HG03520 (cell line): ENCODE data around the gene MMP17.
"Not testable (repeated sequence)": the region's sequence is repeated elsewhere in the genome, so short reads cannot be mapped to it uniquely, and the experiment has no call there.

Source experiments
- ATAC-seq: cut with Tn5 transposase; IDR thresholded peaks from one replicate; pipeline ENCODE4 v1.9.1; 2021; ENCODE audit warnings: mild to moderate bottlenecking, moderate library complexity; ENCODE audit not compliant: unreplicated experiment

Gene MMP17

DNA sequence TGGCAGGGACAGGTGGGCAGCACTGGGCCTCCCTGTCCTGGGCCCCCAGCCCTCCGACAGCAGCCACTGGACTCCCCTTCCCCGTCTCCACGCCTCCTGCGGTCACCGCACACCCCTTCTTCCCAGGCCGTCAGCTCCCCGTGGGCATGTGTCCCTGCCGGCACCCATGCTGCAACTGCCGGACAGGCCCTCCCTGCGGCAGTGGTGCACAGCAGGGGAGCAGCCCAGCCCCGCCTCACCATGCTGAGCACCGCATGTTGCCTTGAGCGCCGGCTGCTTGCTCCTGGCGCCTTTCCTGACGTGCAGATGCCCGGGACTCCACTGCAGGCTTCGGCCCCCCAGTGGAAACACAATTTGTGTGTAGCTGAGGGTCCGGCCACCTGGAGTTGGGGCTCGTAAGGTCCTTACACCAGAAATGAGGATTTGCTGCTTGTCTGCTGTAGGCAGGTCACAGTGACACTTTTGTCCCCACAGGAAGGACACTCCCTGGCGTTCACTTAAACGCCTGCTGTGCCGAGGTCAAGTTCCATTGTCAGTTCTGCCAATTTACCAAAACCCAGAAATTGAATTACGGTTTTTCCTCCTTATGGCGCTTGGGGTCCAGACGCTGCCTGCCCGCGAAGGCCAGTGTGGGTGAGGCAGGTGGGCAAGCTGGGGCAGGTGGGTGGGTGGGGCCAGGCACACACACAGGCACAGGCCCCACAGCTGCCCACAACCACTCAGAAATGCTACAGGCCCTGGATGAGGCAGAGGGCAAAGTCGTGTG lies 28.2 kb upstream of the MMP17 start:
- ATAC-seq: no peak

DNA sequence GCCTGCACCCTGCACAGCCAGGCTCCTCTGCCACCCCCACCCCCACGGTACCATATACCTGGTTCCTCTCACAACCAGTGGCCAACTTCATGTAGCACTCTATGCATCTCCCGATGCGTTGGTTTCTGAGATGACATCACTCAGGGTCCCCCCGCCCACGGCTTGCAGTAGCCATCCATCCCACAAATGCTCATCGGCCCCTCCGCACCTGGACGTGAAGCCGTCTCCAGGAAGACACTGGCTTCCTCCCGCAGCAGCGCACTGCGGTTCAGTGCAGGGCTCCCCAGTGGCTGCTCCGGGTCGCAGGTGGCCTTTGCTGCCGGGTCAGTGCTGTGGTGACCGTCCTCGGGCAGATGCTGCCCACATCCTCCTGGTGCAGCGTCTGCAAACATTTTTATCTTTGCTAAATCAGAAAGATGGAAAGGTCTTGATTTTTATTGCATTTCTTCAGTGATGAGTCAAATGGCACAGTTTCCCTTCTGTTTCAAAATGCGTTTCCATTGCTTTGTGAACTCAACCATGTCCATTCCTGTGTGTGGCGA lies 27.5 kb upstream of the MMP17 start:
- ATAC-seq: no peak

- no peak for ATAC-seq
Measured at GRCh38 chr12:131801254-131801866, 26.8 kb upstream of the MMP17 start.

- no peak for ATAC-seq
Measured at GRCh38 chr12:131803961-131804521, 24.2 kb upstream of the MMP17 start.

DNA sequence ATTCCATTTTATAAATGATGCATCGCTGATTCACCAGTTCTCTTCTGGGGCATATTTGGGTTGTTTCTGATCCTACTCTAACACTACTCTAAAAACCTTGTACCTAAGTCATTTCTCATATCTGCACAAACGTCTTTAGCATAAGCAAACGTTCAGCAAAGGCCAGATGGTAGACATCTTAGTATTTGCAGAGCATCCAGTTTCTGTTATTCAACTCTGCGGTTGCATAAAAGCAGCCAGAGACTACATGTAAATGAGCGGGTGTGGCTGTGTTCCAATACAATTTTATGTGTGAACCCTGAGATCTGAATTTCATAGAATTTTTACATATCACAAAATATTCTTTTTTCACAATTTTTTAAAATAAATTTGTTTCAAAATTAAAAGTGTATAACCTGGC lies 22.8 kb upstream of the MMP17 start:
- no peak for ATAC-seq

DNA sequence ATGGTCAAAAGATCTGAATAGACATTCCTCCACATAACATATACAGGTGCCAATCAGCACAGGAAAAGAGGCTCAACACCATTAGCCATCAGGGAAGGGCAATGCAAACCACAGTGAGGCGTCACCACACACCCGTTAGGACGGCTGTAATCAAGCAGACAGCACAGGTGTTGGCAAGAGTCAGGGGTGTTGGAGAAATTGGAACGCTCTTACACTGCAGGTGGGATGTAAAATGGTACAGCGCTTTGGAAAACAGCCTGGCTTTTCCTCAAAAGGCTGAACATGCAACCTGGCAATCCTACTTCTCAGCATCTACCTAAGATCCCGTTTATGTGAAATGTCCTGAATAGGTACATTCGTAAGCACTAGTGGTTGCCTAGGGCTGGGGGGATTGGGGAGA lies 21.5 kb upstream of the MMP17 start:
- no peak for ATAC-seq

- no peak for ATAC-seq
Measured at GRCh38 chr12:131808744-131809371, 19.3 kb upstream of the MMP17 start.

DNA sequence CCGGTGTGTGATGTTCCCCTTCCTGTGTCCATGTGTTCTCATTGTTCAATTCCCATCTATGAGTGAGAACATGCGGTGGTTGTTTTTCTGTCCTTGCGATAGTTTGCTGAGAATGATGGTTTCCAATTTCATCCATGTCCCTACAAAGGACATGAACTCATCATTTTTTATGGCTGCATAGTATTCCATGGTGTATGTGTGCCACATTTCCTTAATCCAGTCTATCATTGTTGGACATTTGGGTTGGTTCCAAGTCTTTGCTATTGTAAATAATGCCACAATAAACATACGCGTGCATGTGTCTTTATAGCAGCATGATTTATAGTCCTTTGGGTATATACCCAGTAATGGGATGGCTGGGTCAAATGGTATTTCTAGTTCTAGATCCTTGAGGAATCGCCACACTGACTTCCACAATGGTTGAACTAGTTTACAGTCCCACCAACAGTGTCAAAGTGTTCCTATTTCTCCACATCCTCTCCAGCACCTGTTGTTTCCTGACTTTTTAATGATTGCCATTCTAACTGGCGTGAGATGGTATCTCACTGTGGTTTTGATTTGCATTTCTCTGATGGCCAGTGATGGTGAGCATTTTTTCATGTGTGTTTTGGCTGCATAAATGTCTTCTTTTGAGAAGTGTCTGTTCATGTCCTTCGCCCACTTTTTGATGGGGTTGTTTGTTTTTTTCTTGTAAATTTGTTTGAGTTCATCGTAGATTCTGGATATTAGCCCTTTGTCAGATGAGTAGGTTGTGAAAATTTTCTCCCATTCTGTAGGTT lies 18.5 kb upstream of the MMP17 start:
- not testable (repeated sequence) for ATAC-seq

DNA sequence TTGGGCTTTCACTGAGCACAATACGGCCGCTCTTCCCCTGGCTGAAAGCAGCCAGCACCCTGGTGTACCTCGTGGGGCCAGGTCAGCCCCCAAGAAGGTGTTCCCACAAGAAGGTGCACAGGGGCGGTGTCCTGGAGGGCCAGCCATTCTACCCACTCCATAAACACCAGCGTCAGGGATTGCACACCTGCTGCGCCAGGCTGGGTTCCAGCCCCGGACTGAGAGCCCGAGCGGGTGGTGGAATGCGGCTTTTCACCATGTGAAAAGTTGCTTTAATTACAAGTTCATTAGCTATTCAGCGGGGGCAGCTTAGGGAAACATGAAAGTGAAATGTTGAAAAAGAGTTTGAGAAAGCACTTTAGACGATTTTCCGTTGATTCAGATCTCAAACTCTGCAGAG lies 17.5 kb upstream of the MMP17 start:
- no peak for ATAC-seq

DNA sequence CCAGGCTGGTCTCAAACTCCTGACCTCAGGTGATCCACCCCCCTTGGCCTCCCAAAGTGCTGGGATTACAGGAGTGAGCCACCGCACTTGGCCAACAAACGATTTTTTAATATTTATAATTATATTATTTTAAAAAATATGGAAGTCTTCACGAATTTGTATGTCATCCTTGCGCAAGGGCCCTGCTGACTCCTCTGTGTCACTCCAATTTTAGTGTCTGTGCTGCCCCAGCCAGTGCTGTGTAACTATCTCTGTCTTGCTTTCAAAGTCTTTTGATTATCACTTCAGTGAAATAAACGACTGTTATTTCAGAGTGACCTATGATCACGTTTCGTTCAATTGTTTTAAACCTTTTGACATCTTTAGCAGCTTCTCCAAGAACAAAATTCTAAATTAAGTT lies 13.1 kb upstream of the MMP17 start:
- no peak for ATAC-seq

DNA sequence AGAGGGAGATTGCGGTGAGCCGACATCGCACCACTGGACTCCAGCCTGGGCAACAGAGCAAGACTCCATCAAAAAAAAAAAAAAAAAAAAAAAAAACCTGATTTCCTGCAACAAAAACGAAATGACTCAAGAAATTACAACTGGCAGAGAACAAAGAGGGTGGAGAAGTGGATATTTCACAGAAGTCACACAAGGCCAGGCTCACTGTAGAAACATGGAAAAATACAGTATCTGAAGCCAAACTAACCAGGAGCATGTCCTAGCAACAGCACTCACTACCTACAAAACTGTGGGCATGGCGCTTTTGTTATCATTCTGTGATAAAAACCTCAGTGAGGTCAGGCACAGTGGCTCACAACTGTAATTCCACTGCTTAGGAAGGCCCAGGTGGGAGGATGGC lies 11.7 kb upstream of the MMP17 start:
- ATAC-seq: no peak

DNA sequence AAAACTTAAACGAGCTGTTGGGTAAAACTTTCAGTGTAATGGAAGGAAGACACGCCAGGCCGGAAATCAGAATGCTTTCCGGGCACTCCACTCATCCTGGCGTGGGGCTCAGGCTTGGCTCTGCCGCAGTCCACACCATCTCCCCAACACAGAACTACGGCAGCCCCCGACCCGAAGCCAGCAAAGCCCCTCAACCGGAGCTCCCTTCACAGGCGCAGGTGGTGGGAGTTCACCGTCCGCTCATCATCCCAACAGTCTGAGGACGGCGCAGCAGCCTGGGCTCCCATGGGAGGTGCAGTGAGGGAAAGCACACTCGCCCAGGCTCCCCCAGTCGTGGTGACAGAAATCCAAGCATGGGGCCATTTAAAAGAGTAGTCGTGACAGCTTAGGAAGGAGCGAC lies 11.0 kb upstream of the MMP17 start:
- ATAC-seq: no peak

DNA sequence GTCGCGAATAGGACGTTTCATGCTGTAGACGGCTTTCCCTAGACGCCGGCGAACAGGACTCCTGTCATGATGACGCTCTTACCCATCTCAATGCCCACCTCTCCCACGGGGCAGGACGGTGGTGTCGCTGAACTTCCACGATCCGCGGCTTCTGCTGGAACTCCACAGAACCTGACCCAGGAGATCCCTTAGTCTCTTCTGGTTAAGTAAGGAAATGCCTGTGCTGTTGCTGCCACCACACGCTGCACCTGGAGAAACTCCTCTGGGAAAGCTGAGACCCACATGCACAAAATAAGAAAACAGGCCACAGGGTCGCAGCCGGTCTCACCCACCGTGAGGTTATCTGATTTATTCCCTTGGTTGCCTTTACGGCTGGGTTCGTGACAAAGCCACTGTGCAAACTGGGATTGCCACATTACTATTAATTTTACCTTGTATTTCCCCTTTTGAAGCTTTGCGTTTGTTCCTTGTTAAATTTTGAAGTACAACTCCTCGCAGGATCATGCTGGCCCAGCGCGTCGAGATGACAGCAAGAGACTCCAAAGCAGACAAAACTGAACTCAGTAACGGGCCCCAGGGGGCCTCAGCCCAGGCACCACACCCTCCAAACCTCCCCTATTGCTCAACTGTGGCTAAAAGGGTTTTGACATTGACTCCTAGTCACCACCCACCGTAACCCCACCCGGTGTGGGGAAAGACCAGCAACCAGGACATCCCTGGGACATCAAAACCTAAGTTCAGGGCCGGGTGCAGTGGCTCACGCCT lies 9.2 kb upstream of the MMP17 start:
- ATAC-seq: no peak

- ATAC-seq: no peak
Measured at GRCh38 chr12:131824450-131824849, 3.7 kb upstream of the MMP17 start.

- ATAC-seq: no peak
Measured at GRCh38 chr12:131825146-131825892, 2.9 kb upstream of the MMP17 start.

GRCh38 chr12:131826097-131826928 lies 1.9 kb upstream of the MMP17 start:
- ATAC-seq: no peak

DNA sequence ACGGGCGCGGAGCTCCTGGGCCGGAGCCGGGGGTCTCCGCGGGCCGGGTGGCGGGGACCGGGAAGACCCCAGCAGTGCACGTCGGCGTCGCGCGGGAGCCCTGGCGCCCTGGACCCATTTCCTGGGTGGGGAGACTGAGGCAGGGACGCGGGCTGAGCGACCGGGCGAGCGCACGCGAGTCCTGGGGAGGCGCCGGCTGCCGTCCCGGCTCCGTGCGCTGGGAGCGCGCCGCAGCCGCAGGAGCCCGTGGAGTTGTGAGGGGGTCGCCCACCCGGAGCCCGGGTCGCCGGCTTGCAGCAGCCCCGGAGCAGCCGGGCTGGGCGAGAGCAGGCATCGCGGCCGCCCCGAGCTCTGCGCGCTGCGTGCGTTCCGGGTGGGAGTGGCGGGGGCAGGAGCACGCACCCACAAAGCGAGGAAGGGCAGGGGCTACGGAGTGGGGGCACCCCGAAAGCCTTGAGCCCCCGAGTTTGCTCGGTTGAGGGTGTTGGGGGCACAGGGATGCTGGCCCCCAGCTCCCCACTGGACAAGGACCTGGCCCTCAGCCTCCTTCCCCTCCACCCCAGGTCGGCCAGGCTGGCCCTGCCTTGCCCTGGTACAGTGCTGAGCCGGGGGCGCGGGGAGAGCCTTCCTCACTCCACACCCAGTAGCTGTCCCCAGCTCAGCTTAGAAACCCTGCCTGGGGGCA lies 620 bp downstream of the MMP17 start:
- ATAC-seq: peak; percentile 1

GRCh38 chr12:131829356-131829747 lies 1.2 kb downstream of the MMP17 start:
- ATAC-seq: no peak
